ENCODE results near the gene SDHD.
"Not testable (repeated sequence)": the region's sequence is repeated elsewhere in the genome, so short reads cannot be mapped to it uniquely, and the experiment has no call there.

The SDHD gene

DNA sequence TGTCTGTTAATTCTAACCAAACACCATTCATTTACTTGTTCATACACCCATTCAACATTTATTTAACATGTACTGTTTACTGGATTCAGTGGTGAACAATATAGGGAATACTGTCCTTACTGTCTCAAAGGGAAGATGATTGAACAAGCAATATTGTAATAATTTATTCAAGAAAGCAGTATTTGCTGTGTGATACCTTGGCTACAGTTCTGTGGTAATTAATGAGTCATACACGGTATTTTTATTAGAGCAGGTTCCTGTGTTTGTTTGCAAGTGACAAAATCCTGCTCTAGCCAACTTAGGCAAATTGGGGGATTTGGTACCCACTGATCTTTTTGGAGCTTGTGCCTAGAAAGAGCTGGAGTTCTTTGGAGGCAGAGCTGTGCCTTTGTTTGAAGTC is 28.6 kb upstream of the SDHD start:
- no peak overlapping the region for H3K4me3 ChIP-seq (ENCODE audit: low read length)
- H3K4me1 ChIP-seq (ENCODE audit: control insufficient read depth, low read depth, low read length): no peaks in the 10 kb centered on the region
- no peak overlapping the region for H3K27ac ChIP-seq (ENCODE audit: low read length)
- no peaks in the 10 kb centered on the region for H3K27me3 ChIP-seq (ENCODE audit: control insufficient read depth, insufficient read depth, low read length)
- H3K36me3 ChIP-seq (ENCODE audit: control insufficient read depth, low read depth, low read length): peaks cover 65% of the 10 kb centered on the region
- H3K9me3 ChIP-seq (ENCODE audit: control insufficient read depth, low read depth, low read length): no peaks in the 10 kb centered on the region
- no peak overlapping the region for H3K9ac ChIP-seq (ENCODE audit: low read length)

DNA sequence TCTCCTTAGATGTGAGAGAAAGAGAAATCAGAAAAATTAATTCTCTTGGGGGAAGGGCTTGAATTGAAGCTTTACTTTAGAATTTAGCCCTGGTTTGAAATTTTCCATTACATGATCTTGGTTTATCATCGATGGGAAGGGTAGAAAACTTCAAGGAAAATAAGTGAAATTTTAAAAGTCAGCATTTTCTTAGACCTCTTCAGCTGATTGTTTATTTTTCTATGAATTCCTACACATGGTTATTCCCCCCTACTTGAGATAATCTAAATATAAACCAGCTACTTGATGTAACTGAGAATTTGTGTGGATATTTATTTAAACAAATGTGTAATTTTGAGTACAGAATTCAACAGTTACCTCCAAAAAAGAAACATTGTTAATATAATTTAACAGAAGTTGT is 23.8 kb upstream of the SDHD start:
- Histone ChIP-seq H3K4me3 (ENCODE audit: low read length) (no peak overlapping the region), H3K9me3 (ENCODE audit: control insufficient read depth, low read depth, low read length) (no peaks in the 10 kb centered on the region), H3K9ac (ENCODE audit: low read length) (no peak overlapping the region), H3K4me1 (ENCODE audit: control insufficient read depth, low read depth, low read length) (no peaks in the 10 kb centered on the region), H3K27ac (ENCODE audit: low read length) (no peak overlapping the region), H3K27me3 (ENCODE audit: control insufficient read depth, insufficient read depth, low read length) (no peaks in the 10 kb centered on the region), H3K36me3 (ENCODE audit: control insufficient read depth, low read depth, low read length) (peaks cover 39% of the 10 kb centered on the region)

- no peaks in the 10 kb centered on the region for H3K9me3 ChIP-seq (ENCODE audit: control insufficient read depth, low read depth, low read length)
- H3K4me3 ChIP-seq (ENCODE audit: low read length): peak within 1 kb of the TSS; percentile 98
- H3K27ac ChIP-seq (ENCODE audit: low read length): peak within 1 kb of the TSS; percentile 97
- H3K36me3 ChIP-seq (ENCODE audit: control insufficient read depth, low read depth, low read length): peaks cover 3% of the 10 kb centered on the region
- H3K9ac ChIP-seq (ENCODE audit: low read length): peak within 1 kb of the TSS; percentile 88
- H3K4me1 ChIP-seq (ENCODE audit: control insufficient read depth, low read depth, low read length): peaks cover 6% of the 10 kb centered on the region
- H3K27me3 ChIP-seq (ENCODE audit: control insufficient read depth, insufficient read depth, low read length): no peaks in the 10 kb centered on the region
Observed at GRCh38 chr11:112073941-112074811, 12.5 kb upstream of the SDHD start, which contains the start of the genes NKAPD1 and PIH1D2. Gene NKAPD1 (plus strand): TSS chr11:112074299. CDS start chr11:112075575, 1,276 bp downstream. Gene PIH1D2 (minus strand): TSS chr11:112074017. CDS start chr11:112073174, 843 bp downstream.

- H3K27ac ChIP-seq (ENCODE audit: low read length): no peak overlapping the region
Observed at GRCh38 chr11:112082729-112083128, 3.9 kb upstream of the SDHD start.

GRCh38 chr11:112085822-112086421 is 751 bp upstream of the SDHD start:
- H3K9ac ChIP-seq (ENCODE audit: low read length): peak overlapping the region; percentile 91
- H3K4me3 ChIP-seq (ENCODE audit: low read length): peak overlapping the region; percentile 80
- no peaks in the 10 kb centered on the region for H3K9me3 ChIP-seq (ENCODE audit: control insufficient read depth, low read depth, low read length)
- no peaks in the 10 kb centered on the region for H3K27me3 ChIP-seq (ENCODE audit: control insufficient read depth, insufficient read depth, low read length)
- H3K4me1 ChIP-seq (ENCODE audit: control insufficient read depth, low read depth, low read length): no peaks in the 10 kb centered on the region
- peak overlapping the region; percentile 31 for H3K27ac ChIP-seq (ENCODE audit: low read length)
- peaks cover 58% of the 10 kb centered on the region for H3K36me3 ChIP-seq (ENCODE audit: control insufficient read depth, low read depth, low read length)

More at GRCh38 chr11:112082729-112083128, 3.9 kb upstream of the SDHD start:
- no peaks in the 10 kb centered on the region for H3K27me3 ChIP-seq (ENCODE audit: control insufficient read depth, insufficient read depth, low read length)
- no peak overlapping the region for H3K9ac ChIP-seq (ENCODE audit: low read length)
- no peaks in the 10 kb centered on the region for H3K9me3 ChIP-seq (ENCODE audit: control insufficient read depth, low read depth, low read length)
- no peak overlapping the region for H3K4me3 ChIP-seq (ENCODE audit: low read length)
- H3K4me1 ChIP-seq (ENCODE audit: control insufficient read depth, low read depth, low read length): no peaks in the 10 kb centered on the region
- peaks cover 53% of the 10 kb centered on the region for H3K36me3 ChIP-seq (ENCODE audit: control insufficient read depth, low read depth, low read length)

- Histone ChIP-seq H3K27ac (ENCODE audit: low read length) (peak overlapping the region; percentile 54), H3K4me1 (ENCODE audit: control insufficient read depth, low read depth, low read length) (no peaks in the 10 kb centered on the region), H3K9me3 (ENCODE audit: control insufficient read depth, low read depth, low read length) (no peaks in the 10 kb centered on the region), H3K4me3 (ENCODE audit: low read length) (peak overlapping the region; percentile 80), H3K36me3 (ENCODE audit: control insufficient read depth, low read depth, low read length) (peaks cover 60% of the 10 kb centered on the region), H3K9ac (ENCODE audit: low read length) (peak overlapping the region; percentile 91), H3K27me3 (ENCODE audit: control insufficient read depth, insufficient read depth, low read length) (no peaks in the 10 kb centered on the region)
Observed at GRCh38 chr11:112087212-112087611, 539 bp downstream of the SDHD start.

GRCh38 chr11:112095302-112095701 is 8.6 kb downstream of the SDHD start:
- H3K27me3 ChIP-seq (ENCODE audit: control insufficient read depth, insufficient read depth, low read length); H3K9me3 ChIP-seq (ENCODE audit: control insufficient read depth, low read depth, low read length); H3K4me3 ChIP-seq (ENCODE audit: low read length); H3K27ac ChIP-seq (ENCODE audit: low read length); H3K4me1 ChIP-seq (ENCODE audit: control insufficient read depth, low read depth, low read length); H3K9ac ChIP-seq (ENCODE audit: low read length): not testable (repeated sequence)
- peaks cover 39% of the 10 kb centered on the region for H3K36me3 ChIP-seq (ENCODE audit: control insufficient read depth, low read depth, low read length)

- Histone ChIP-seq H3K27ac (ENCODE audit: low read length) (no peak overlapping the region), H3K9me3 (ENCODE audit: control insufficient read depth, low read depth, low read length) (no peaks in the 10 kb centered on the region), H3K9ac (ENCODE audit: low read length) (no peak overlapping the region), H3K4me1 (ENCODE audit: control insufficient read depth, low read depth, low read length) (no peaks in the 10 kb centered on the region), H3K27me3 (ENCODE audit: control insufficient read depth, insufficient read depth, low read length) (no peaks in the 10 kb centered on the region), H3K36me3 (ENCODE audit: control insufficient read depth, low read depth, low read length) (peaks cover 30% of the 10 kb centered on the region), H3K4me3 (ENCODE audit: low read length) (no peak overlapping the region)
Observed at GRCh38 chr11:112096194-112096593, 9.5 kb downstream of the SDHD start.

DNA sequence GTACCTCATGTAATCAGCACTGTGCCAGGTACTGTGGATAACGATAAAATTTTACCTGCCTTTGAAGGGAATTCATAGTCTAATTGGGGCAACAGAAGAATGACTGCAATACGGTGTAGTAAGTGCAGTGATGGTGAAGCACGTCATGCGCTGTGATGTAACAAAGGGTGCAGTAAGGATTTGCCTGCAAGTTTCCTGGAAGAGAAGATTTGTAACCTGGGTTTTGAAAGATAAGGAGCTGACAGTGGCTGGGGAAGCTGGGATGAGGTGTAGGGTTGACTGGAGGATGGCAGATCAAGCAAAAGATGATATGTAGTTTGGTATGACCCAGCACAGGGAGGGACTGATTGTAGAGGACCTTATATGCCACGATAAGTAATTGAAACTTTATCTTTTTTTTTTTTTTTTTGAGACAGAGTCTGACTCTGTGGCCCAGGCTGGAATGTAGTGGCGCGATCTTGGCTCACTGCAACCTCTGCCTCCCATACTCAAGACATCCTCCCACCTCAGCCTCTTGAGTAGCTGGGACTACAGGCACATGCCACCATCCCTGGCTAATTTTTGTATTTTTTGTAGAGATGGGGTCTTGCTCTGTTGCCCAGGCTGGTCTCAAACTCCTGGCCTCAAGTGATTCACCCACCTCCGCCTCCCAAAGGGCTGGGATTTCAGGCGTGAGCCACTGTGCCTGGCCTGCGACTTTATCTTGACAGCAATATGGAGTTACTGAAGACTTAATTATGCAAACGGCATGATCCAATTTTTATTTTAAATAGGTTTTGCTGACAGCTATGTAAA is 11.3 kb downstream of the SDHD start:
- Histone ChIP-seq H3K9me3 (ENCODE audit: control insufficient read depth, low read depth, low read length) (no peaks in the 10 kb centered on the region), H3K9ac (ENCODE audit: low read length) (no peak overlapping the region), H3K4me3 (ENCODE audit: low read length) (no peak overlapping the region), H3K27me3 (ENCODE audit: control insufficient read depth, insufficient read depth, low read length) (no peaks in the 10 kb centered on the region), H3K36me3 (ENCODE audit: control insufficient read depth, low read depth, low read length) (peaks cover 20% of the 10 kb centered on the region), H3K27ac (ENCODE audit: low read length) (no peak overlapping the region), H3K4me1 (ENCODE audit: control insufficient read depth, low read depth, low read length) (no peaks in the 10 kb centered on the region)

DNA sequence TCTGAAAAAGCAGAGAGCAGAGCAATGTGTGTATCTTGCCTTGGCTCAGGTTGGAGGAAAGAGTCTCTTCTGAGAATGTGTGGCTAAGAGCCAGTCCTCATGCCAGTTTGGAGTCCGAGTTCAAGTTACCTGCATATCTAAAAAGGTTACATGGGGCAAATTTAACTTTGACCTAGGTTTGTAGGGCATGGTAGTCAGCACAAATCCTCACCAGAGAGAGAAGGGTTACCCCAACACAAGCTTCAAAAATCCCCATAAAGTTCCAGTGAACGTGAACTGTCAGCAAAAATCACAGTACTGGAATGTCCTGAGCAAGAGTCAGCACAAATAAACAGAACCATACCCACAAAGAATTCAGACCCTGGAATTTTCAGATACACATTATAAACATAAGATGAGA is 13.8 kb downstream of the SDHD start:
- H3K36me3 ChIP-seq (ENCODE audit: control insufficient read depth, low read depth, low read length): peaks cover 8% of the 10 kb centered on the region
- H3K9me3 ChIP-seq (ENCODE audit: control insufficient read depth, low read depth, low read length): no peaks in the 10 kb centered on the region
- H3K4me1 ChIP-seq (ENCODE audit: control insufficient read depth, low read depth, low read length): no peaks in the 10 kb centered on the region
- no peak overlapping the region for H3K9ac ChIP-seq (ENCODE audit: low read length)
- no peak overlapping the region for H3K4me3 ChIP-seq (ENCODE audit: low read length)
- no peaks in the 10 kb centered on the region for H3K27me3 ChIP-seq (ENCODE audit: control insufficient read depth, insufficient read depth, low read length)
- no peak overlapping the region for H3K27ac ChIP-seq (ENCODE audit: low read length)

- Histone ChIP-seq H3K9me3 (ENCODE audit: control insufficient read depth, low read depth, low read length) (no peaks in the 10 kb centered on the region), H3K36me3 (ENCODE audit: control insufficient read depth, low read depth, low read length) (no peaks in the 10 kb centered on the region), H3K27me3 (ENCODE audit: control insufficient read depth, insufficient read depth, low read length) (no peaks in the 10 kb centered on the region), H3K9ac (ENCODE audit: low read length) (no peak overlapping the region), H3K4me3 (ENCODE audit: low read length) (no peak overlapping the region), H3K27ac (ENCODE audit: low read length) (no peak overlapping the region), H3K4me1 (ENCODE audit: control insufficient read depth, low read depth, low read length) (no peaks in the 10 kb centered on the region)
Observed at GRCh38 chr11:112103446-112103845, 16.8 kb downstream of the SDHD start.

Measured in iPS-18a (cell line).